GM12878 (cell line): Measurements from ENCODE around the gene DMRTC2.
A peak's percentile ranks its signal among the peaks of the same experiment; 100 is the strongest.

Experiments
- CTCF ChIP-seq, 3 experiments: IDR thresholded peaks in 2 of 3; conservative IDR thresholded peaks in 1 of 3; 2 replicates each; pipeline ENCODE4 v1.5.1; 2011; ENCODE audit warnings: low read depth in 3 of 3, low read length in 3 of 3, mild to moderate bottlenecking in 3 of 3, control low read depth in 2 of 3, moderate library complexity in 2 of 3, inconsistent platforms in 1 of 3, mixed read lengths in 1 of 3; ENCODE audit not compliant: control insufficient read depth in 2 of 3, insufficient read depth in 1 of 3; ENCODE audit errors: extremely low read depth in 1 of 3
- POU2F2 ChIP-seq: IDR thresholded peaks from 3 replicates; pipeline ENCODE4 v1.6.1; 2011; ENCODE audit warnings: low read depth, mild to moderate bottlenecking, low read length, borderline replicate concordance
- RAD21 ChIP-seq: IDR thresholded peaks from 2 replicates; pipeline ENCODE4 v1.6.1; 2011; ENCODE audit warnings: mild to moderate bottlenecking, low read depth, low read length, moderate library complexity; ENCODE audit not compliant: insufficient read depth

DNA sequence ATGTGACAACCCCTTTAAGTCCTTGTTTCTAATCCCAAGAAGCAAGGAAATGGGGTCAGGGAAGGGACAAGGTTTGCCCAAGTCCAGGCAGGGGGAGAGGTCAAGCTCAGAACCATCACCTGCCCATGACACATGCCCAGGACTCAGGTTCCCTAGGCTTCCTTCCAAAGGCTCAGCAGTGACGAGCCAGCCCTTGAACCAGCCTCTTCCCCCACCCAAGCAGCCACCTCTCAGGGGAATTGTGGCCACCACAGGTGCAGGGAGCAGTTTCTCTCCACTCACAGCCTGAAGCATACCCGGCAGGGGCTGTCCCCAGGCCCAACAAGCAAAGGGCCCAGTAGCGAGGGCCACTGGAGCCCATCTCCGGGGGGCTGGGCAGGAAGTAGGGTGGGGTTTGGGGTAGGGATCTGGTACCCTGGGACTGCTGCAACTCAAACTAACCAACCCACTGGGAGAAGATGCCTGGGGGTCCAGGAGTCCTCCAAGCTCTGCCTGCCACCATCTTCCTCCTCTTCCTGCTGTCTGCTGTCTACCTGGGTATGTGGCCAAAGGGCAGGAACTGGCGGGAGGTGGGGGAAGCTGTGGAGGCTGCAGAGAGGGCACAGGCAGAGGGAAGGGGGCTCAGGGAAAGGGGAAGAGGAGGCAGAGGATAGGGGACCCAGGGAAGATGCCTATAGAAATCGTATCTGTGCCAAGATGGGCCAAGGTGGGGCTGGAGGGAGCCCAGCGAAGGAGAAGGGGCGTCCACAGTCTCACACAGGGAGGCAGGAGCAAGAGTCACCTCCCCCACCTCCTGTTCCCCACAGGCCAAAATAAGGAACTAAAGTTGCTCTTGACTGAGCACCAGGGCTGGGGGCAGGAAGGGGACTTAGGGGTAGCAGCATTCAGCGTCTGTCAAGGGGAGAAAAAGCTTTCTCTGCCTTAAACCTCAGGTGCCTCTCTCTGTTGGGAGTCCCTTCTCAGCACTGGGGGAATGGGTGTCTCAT is 32.3 kb downstream of the DMRTC2 start, which contains the start of gene CD79A:
- peak; percentile 72; the same call in 2 of the 3 replicates for TF ChIP-seq POU2F2
- no peak; the same call in 1 of the 2 replicates for TF ChIP-seq RAD21
- TF ChIP-seq CTCF (IDR thresholded peaks at IDR 0.05 in 2 of 3, conservative IDR thresholded peaks at IDR 0.05 in 1 of 3; ENCODE audit: control insufficient read depth in 2 of 3, extremely low read depth in 1 of 3, insufficient read depth in 1 of 3, low read depth in 3 of 3, low read length in 3 of 3) = no peak
